GM12891 (cell line): ENCODE measurements around the gene VPS16.

Source experiments
- PAX5 ChIP-seq: IDR thresholded peaks from 2 replicates; pipeline ENCODE4 v1.6.1; 2011; ENCODE audit warnings: low read length, moderate library complexity, mild to moderate bottlenecking; ENCODE audit not compliant: insufficient read depth, severe bottlenecking
- POLR2A ChIP-seq: IDR thresholded peaks from 2 replicates; pipeline ENCODE4 v1.6.1; 2011; ENCODE audit warnings: low read depth, low read length, control low read depth
- POLR2AphosphoS5 ChIP-seq: IDR thresholded peaks from 2 replicates; pipeline ENCODE4 v1.6.1; 2011; ENCODE audit warnings: low read depth, low read length, control low read depth
- POU2F2 ChIP-seq: IDR thresholded peaks from 2 replicates; pipeline ENCODE4 v1.6.1; 2011; ENCODE audit warnings: low read depth, mild to moderate bottlenecking, control low read depth, low read length, moderate library complexity
- SPI1 ChIP-seq: IDR thresholded peaks from 2 replicates; pipeline ENCODE4 v1.6.1; 2011; ENCODE audit warnings: low read depth, low read length, control low read depth
- TAF1 ChIP-seq: IDR thresholded peaks from 2 replicates; pipeline ENCODE4 v1.6.1; 2011; ENCODE audit warnings: low read depth, low read length, control low read depth

- no peak for TF ChIP-seq POLR2AphosphoS5
- TF ChIP-seq POLR2A, result no peak
- TF ChIP-seq TAF1, result no peak
- TF ChIP-seq SPI1, result no peak
- no peak for TF ChIP-seq PAX5
- TF ChIP-seq POU2F2, result no peak
These were observed 34.2 kb upstream of the VPS16 start for GRCh38 chr20:2806351-2806701.
